NCI-H526 (cell line): Measurements from ENCODE around the gene KLHL8.

Source experiments
- DNase-seq, 2 experiments: peaks; one replicate each; lab custom pipeline; 2025; lab: John Stamatoyannopoulos, UW

The KLHL8 gene

GRCh38 chr4:87121341-87122065 is 98.9 kb downstream of the KLHL8 start:
- no peak for DNase-seq

- DNase-seq, result no peak
These were observed 99.8 kb downstream of the KLHL8 start for GRCh38 chr4:87120411-87121162.

GRCh38 chr4:87120010-87120409 is 100.4 kb downstream of the KLHL8 start:
- DNase-seq, result no peak

GRCh38 chr4:87118826-87119225 is 101.6 kb downstream of the KLHL8 start:
- no peak for DNase-seq

GRCh38 chr4:87118421-87118820 is 102.0 kb downstream of the KLHL8 start:
- DNase-seq, result no peak

GRCh38 chr4:87117732-87118075 is 102.7 kb downstream of the KLHL8 start:
- DNase-seq, result no peak

GRCh38 chr4:87117051-87117731 is 103.2 kb downstream of the KLHL8 start:
- peak in 1 of 2 experiments; percentile 14 for DNase-seq

GRCh38 chr4:87116231-87116630 is 104.2 kb downstream of the KLHL8 start:
- no peak for DNase-seq

GRCh38 chr4:87114245-87115062 is 106.0 kb downstream of the KLHL8 start:
- DNase-seq, result no peak

GRCh38 chr4:87112063-87112462 is 108.4 kb downstream of the KLHL8 start:
- DNase-seq, result no peak
